ENCODE measurements around the gene INTS6L. TPM values are rescaled to one million over a fixed set of nuclear protein-coding genes. Genes with fewer than 3 reads are reported as not detected.
A peak's percentile ranks its signal among the peaks of the same experiment; 100 is the strongest.
"Not testable (repeated sequence)": the region's sequence is repeated elsewhere in the genome, so short reads cannot be mapped to it uniquely, and the experiment has no call there.

INTS6L gene
- total RNA-seq, 1 donor from 2014 or later, result 14.7 TPM

DNA sequence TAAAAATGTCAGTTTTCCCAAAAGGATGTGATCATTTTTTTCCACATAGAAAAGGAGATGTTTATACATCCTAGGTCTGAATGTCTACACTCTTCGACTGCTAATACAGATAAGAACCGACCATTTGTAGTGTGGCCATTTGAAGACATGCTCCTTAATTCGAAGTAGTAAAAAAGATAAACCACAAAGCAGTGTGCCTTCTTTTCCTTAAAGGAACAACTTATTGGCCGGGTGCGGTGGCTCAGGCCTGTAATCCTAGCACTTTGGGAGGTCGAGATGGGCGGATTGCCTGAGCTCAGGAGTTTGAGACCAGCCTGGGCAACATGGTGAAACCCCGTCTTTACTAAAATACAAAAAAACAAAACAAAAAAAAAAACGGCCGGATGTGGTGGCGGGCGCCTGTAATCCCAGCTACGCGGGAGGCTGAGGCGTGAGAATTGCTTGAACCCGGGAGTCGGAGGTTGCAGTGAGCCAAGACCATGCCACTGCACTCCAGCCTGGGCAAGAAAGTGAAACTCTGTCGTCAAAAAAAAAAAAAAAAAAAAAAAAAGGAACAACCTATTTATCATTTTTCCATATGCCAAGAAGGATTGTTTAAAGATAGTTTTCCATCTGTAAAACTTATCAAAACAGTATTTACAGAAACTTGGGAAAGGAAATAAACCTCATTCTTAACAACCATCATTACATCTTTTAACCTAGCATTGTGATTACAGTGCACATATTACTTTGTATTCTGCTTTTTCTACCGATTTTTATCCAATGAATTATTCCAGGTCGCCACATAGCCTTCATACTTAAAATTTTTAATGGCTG lies 2.6 kb downstream of the INTS6L start:
- DNase-seq, result no peak

DNA sequence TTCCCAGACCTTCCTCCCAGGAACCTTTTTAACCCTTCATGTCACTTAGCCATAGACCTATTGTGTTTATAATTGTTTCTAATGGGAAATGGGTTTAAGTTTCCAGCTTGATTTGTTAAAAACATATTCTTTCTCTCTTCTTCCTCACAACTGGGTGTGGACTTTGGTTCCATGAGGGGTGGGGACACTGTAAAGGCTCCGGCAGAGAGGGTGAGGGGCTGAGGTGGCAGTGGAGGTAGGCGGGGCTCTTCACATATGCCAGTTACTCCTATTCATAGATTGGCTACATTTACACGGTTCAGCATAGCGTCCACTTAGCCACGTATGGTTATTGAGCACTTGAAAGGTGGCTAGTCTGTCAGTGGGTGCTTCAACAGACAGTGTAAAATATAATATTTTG lies 7.8 kb downstream of the INTS6L start:
- no peak for DNase-seq

GRCh38 chrX:135528756-135529155 lies 8.3 kb downstream of the INTS6L start:
- DNase-seq, result no peak

- no peak for DNase-seq
Measured at GRCh38 chrX:135530097-135530496, 9.6 kb downstream of the INTS6L start.

DNA sequence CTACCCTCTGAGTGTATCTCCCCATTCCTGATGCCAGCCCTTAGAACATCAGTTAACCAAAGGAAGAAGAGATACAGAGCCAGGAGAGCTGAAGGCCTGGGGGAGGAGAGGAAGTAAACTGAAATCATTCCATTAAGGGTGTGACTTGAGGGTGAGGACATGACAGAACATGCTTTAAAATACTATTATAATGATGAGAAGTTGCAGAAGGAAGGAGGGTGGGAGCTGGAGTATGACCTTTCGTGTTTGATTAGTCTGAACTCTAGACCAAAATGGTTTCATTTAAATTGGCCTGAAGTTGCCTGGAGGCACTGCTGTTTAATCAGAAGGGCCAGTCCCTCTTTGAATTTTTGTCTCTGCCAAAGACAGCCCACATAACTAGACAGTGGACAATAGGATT lies 11.4 kb downstream of the INTS6L start:
- no peak for DNase-seq

DNA sequence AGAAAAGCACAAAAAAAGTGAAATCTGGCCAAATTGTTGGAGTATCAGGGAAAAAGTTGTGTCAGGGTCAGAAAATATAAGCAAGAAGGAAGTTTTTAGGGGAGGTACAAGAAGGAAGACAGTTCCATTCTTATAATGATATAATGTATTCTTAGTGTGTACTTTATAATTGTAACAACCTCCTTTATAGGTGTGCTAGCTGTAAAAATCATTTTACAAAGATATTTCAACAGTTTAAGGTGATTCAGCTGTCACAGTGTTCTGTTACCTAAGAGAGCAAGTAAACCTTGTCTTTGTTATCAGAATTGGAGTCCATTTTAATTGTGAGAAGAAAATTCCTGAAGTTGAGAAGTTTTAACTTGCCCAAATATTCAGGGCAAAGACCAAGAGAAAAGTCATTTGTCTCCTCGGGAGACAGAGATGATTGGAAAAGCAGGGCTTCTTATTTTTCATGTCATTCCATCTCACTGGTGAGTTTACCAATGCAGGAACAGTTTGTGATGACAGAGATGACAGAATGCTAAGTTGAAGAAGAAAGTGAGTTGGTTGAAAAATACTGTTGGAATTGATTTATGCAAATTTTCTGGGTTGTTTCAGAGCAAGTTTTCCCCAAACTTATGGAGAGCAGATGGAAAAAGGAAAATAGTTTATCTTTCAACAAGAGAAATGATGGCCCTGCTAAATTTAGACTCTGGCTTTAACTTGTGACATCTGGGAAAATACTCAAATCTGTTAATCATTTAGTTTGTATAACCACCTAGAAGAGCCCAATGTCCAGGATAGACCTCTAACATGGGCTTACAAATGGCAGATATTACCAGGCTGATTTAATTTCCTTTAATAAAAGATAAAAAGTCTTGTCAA lies 14.8 kb downstream of the INTS6L start:
- no peak for DNase-seq

GRCh38 chrX:135536877-135537276 lies 16.4 kb downstream of the INTS6L start:
- no peak for DNase-seq

DNA sequence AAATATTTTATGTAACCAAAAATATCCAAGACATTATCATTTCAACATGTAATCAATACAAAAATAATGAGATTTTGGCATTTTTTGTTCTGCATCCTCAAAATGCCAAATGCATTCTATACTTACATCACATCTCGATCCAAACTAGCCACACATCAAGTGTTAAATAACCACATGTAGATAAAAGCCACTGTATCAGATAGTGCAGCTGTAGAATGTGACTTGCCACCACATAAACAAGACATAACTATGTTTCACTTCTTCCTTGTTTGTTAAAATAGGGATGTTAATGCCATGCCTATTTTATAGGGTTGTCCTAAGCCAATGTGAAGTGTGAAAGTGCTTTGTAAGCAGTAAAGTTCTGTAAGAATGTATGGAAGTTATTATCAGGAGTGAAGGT lies 20.9 kb downstream of the INTS6L start:
- DNase-seq, result no peak

GRCh38 chrX:135543172-135543571 lies 22.7 kb downstream of the INTS6L start:
- DNase-seq, result no peak

DNA sequence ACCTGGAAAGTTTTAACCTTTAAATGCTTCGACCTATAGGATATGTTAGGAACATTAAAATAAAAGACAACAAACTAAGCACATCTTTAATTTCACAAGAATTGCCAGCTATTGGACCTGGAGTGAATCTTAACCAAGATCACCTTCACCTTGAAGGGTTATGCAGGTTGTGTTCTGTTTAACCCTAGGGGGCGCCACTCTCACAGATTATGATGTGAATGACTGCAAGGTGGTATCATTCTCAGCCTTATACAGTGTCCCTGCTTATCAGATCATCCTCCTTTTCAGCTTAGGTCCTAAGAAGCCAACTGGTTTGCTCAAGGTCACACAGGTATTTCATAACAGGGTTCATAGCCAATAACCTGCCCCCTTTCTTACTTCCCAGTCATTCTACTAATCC lies 23.5 kb downstream of the INTS6L start:
- no peak for DNase-seq

GRCh38 chrX:135544338-135544948 lies 24.0 kb downstream of the INTS6L start:
- DNase-seq, result no peak

GRCh38 chrX:135547767-135548166 lies 27.3 kb downstream of the INTS6L start:
- DNase-seq, result no peak

DNA sequence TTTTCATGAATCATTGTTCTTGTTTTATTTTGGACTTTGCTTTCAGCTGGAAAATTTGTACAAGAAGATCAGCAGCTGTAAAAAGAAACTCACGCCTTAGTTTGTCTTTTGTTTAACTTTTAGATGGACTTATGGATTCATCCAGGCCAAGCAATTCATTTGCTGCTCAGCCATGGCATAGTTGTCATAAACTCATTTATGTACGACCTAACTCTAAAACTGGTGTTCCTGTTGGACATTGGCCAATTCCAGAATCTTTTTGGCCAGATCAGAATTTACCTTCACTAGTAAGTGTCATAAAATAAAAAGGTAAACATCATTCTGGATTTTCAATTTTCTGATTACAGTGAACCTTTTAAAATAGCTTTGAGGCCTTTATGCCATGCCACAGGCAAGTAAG lies 29.1 kb downstream of the INTS6L start:
- DNase-seq, result no peak

GRCh38 chrX:135556055-135556454 lies 35.6 kb downstream of the INTS6L start:
- no peak for DNase-seq

DNA sequence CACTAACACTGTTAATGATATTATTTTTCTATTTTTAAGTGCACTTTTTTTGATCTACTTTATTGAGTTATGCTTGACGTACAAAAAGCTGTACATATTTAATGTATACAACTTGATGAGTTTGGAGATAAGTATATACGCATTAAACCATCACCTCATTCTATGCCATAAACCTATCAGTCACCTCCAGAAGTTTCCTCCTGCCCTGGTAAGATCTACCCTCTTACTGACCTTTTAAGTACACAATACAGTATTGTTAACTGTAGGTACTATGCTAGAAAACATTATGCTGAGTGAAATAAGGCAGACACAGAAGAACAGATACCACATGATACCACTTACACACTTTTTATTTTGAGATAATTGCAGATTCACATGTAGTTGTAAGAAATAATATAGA lies 36.9 kb downstream of the INTS6L start:
- no peak for DNase-seq

- DNase-seq, result no peak
Measured at GRCh38 chrX:135572436-135572835, 52.0 kb downstream of the INTS6L start.

DNA sequence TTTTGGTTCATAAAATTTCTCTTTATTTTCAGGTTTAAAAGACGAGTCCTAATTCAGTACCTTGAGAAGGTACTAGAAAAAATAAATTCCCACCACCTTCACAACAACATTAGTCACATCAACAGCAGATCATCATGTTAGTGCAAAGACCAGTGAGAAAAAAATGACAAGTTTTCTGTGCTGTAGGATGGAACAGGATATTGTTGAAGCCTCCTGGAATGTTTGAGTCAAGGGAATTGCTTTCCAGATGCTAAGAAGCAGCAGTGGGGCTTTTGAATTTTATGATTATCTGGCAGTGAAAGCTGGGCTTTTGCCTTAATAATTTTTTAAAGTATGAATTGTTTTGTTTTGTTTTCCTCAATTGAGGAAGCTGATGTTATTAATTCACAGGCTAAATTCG lies 61.0 kb downstream of the INTS6L start:
- no peak for DNase-seq

DNA sequence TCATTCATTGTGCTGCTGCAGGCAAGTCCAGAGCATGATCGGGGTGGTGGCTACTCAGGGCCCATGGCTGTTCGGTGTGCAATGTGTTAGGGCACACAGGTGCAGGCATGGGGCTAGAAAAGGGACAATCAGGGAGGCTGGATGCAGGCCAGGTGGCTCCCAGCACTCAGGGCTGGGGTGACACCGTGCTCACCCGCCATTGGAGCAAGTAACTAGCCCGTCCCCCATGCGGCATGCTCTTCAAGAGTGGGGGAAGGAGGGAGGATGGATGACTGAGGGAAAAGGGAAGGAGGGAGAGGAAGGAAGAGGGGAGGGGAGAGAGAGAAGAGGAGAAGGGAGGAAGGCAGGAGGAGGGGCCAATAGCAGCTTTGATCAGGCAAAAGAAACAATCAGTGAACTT lies 64.7 kb downstream of the INTS6L start:
- DNase-seq, result no peak

DNA sequence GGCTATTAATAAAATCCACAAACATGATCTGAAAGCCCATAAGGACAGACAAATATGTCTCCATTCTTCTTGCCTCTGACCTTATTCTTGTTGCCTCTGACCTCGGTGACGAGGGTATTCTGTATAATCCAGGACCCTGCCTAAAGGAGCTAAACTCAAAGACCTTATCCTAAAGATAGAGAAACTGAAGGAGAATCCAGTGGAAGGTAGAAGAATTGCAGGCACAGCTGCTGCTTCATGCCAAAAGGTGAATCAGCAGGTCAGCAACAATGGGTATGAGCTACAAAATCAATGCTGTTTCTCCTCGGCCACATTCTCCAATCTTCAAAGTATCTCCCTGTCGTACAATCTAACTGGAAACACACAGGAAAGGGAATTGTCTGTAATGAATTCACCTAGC lies 71.4 kb downstream of the INTS6L start:
- DNase-seq, result no peak

GRCh38 chrX:135594049-135594448 lies 73.6 kb downstream of the INTS6L start:
- DNase-seq, result not testable (repeated sequence)

GRCh38 chrX:135594453-135594852 lies 74.0 kb downstream of the INTS6L start:
- DNase-seq, result not testable (repeated sequence)

- no peak for DNase-seq
Measured at GRCh38 chrX:135595543-135595942, 75.1 kb downstream of the INTS6L start.

DNA sequence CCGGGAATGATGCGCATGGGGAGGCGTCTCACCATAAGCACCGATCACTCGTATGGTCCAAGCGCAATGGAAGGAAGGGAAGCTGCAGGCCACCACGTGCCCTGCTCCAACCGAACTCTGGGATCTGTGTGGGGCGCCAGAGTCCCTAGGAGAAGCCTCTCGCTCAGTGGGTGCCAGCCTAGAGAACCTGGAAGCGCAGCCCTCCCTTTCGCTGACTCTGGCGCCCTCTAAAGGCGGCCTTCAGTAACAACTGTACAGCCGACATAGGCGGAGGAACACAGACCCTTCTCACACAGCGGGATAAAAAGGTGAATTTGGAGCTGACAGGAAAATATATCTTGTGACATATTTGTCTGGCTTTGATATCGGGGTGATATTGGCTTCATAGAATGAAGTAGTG lies 76.0 kb downstream of the INTS6L start:
- peak; percentile 25 for DNase-seq
